HG02981 (cell line): ENCODE measurements around the gene FGFR3.

ENCODE experiments used
- ATAC-seq: cut with Tn5 transposase; IDR thresholded peaks from one replicate; pipeline ENCODE4 v1.9.1; 2021; ENCODE audit warnings: mild to moderate bottlenecking, moderate library complexity; ENCODE audit not compliant: unreplicated experiment

The FGFR3 gene

DNA sequence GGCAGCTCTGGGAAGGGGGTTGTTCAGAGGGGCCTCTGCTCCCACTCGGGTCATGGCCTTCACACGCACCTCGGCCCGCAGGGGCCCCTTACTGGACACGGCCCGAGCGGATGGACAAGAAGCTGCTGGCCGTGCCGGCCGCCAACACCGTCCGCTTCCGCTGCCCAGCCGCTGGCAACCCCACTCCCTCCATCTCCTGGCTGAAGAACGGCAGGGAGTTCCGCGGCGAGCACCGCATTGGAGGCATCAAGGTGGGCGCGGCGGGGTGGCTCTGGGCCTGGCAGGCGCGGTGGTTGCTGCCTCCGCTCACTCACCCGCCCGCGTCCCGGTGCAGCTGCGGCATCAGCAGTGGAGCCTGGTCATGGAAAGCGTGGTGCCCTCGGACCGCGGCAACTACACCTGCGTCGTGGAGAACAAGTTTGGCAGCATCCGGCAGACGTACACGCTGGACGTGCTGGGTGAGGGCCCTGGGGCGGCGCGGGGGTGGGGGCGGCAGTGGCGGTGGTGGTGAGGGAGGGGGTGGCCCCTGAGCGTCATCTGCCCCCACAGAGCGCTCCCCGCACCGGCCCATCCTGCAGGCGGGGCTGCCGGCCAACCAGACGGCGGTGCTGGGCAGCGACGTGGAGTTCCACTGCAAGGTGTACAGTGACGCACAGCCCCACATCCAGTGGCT is 8.3 kb downstream of the FGFR3 start:
- no peak for ATAC-seq

DNA sequence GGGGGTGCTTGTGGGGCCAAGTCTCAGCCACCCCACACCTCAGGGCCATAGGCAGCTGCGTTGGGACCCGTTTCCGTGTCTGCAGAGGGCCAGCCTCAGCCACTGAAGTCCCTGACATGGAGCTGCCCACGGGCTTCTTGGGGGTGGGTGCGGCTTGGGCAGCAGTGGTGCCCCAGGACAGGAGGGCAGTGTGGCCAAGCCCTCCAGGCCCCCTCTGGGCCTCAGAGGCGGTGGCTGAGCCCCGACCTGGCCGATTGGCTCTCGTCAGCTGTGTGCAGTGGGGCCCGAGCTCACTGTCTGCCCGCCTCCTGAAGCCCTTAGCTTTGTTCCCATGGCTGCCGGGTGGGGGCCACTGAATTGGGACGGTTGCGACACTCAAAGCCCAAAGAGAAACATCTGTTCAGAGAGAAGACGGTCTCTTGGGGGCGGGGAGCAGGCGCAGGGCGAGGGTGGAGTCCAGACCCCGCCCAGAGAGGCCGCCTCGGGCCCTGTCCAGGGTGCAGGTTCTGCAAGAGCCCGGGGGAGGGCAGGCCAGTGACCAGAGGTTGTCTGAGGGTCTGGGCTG is 9.1 kb downstream of the FGFR3 start:
- ATAC-seq: no peak

GRCh38 chr4:1802720-1803522 is 9.8 kb downstream of the FGFR3 start:
- no peak for ATAC-seq

DNA sequence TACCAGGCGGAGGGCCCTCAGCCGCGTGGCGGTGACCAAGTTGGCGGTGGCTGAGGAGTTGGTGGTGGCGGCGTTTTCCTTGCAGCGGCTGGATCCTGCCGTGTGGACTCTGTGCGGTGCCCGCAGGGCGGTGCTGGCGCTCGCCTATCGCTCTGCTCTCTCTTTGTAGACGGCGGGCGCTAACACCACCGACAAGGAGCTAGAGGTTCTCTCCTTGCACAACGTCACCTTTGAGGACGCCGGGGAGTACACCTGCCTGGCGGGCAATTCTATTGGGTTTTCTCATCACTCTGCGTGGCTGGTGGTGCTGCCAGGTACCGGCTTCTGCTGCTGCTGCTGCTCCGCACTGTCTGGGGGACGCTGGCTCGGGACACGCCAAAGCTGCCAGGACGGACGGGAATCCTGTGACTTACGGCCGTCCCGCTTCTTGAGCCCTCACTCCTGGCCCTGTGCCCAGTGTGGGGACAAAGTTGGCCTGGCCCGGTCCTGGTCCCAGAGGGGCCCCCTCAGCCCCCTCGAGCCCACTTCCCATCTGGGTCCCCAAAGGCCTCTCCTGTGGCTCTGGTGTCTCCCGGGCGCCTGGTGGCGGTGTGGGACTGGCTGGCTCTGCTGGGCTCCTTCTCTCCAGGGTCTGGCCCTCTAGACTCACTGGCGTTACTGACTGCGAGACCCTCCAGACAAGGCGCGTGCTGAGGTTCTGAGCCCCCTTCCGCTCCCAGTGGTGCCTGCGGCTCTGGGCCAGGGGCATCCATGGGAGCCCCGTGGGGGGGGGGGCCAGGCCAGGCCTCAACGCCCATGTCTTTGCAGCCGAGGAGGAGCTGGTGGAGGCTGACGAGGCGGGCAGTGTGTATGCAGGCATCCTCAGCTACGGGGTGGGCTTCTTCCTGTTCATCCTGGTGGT is 10.7 kb downstream of the FGFR3 start:
- ATAC-seq: no peak

GRCh38 chr4:1804638-1805492 is 11.8 kb downstream of the FGFR3 start:
- ATAC-seq: no peak

GRCh38 chr4:1805493-1806222 is 12.6 kb downstream of the FGFR3 start:
- ATAC-seq: no peak

GRCh38 chr4:1806223-1806564 is 13.1 kb downstream of the FGFR3 start:
- ATAC-seq: no peak

DNA sequence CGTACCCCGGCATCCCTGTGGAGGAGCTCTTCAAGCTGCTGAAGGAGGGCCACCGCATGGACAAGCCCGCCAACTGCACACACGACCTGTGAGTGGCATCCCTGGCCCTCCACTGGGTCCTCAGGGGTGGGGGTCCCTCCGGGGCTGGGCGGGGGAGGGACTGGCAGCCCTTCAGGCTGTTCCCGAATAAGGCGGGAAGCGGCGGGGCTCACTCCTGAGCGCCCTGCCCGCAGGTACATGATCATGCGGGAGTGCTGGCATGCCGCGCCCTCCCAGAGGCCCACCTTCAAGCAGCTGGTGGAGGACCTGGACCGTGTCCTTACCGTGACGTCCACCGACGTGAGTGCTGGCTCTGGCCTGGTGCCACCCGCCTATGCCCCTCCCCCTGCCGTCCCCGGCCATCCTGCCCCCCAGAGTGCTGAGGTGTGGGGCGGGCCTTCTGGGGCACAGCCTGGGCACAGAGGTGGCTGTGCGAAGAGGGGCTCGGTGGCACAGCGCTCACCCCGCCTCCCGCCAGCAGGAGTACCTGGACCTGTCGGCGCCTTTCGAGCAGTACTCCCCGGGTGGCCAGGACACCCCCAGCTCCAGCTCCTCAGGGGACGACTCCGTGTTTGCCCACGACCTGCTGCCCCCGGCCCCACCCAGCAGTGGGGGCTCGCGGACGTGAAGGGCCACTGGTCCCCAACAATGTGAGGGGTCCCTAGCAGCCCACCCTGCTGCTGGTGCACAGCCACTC is 13.7 kb downstream of the FGFR3 start:
- no peak for ATAC-seq

GRCh38 chr4:1807332-1807777 is 14.3 kb downstream of the FGFR3 start:
- no peak for ATAC-seq

GRCh38 chr4:1808396-1808795 is 15.3 kb downstream of the FGFR3 start:
- no peak for ATAC-seq

- ATAC-seq: no peak
Observed at GRCh38 chr4:1808851-1809753, 16.0 kb downstream of the FGFR3 start.

DNA sequence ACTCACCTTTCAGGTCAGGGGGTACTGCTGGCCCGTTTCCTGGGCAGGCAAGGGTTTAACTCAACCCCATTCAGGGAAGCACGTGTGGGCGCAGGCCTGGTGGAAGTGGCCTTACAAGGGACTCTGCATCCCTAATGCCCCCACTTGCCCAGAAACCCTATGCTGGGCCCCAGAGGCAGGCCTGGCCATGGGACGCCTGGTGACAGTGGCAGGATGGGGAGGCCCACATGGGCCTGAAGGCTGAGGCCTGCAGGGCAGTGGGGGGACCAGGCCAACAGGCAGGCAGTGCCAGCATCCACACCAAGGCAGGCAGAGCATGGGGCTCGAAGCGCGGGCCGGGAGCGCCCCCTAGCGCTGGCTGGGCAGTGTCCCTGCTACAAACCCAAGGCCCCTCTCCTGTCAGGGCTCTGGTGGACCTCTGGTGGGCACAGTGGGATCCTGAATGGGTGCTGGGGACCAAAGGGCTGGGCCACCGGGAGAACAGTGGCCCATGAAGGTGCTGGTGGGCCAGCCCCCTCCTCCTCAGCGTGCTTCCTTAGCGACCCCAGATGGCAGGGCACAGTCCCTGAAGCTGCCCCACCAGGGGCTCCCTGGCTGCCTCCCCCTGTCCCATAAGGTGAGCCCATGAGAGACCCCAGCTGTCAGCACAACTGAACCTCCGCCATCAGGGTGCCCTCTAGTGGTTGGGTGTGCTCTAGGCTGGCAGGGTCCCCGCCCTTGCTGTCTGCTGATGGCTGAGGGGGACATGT is 16.8 kb downstream of the FGFR3 start:
- ATAC-seq: no peak

GRCh38 chr4:1810765-1811164 is 17.7 kb downstream of the FGFR3 start:
- ATAC-seq: no peak

DNA sequence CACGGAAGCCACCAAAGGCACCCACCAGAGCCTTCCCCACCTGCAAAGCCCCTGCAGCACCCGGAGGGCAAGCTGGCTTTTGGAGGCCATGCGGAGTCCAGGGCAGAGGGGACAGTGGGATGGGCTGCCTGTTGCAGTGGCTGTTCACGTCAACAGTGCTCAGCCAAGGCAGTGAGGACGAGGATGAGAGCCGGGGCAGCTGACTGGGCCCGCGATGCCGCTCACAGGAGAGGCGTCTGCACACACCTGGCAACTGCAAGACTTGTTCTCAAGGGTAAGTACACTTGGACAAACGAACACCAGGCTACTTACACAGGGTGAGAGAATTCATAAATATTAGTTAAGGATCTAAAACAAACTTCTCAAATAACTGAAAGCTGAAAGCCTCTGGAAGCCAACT is 19.6 kb downstream of the FGFR3 start:
- ATAC-seq: no peak

- ATAC-seq: no peak
Observed at GRCh38 chr4:1813231-1813630, 20.1 kb downstream of the FGFR3 start.

DNA sequence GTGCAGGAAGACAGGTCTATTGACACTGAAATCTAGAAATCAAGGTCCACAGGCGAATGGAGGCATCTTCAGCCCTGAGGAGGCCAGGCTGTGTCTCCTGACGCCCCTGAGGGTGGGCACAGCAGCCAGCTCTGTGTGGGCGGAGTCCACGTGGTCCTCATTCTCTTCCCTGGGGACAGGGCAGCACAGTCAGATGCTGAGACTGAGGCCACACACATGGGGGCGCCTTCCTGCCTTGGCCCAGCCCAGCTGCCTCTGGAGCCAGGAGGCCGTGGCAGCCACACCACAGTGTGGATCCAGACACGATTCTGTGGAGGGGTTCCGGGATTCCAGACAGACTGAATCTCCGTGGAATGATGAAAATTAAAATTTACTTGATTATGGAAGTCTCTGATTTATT is 20.8 kb downstream of the FGFR3 start:
- ATAC-seq: no peak

DNA sequence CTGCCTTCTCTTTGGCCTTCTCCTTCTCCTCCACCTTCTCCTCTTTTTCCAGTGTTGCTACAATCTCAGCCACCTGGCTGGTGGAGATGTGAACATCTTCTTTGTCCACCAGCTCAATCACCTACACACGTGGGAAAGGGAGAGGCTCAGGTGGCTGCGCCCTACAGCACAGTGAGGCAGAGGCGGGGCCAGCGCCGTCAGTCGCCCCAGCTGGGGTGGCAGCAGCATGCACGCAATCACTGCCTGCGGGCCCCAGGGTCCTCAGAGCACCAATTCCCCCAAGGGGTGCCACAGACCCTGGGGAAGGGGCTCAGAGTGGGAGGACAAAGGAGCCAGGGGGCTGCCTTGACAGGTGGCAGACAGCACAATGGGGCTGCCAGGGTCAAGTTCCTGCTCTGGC is 21.4 kb downstream of the FGFR3 start:
- no peak for ATAC-seq
